Osteocyte (in vitro differentiated cells): ENCODE measurements around the gene CDC6. TPM values are rescaled to one million over a fixed set of nuclear protein-coding genes. Genes with fewer than 3 reads are reported as not detected.

ENCODE experiments used
- DNase-seq: peaks from one replicate; pipeline ENCODE4 v3.0.0; 2021; ENCODE audit warnings: mixed read lengths; ENCODE audit not compliant: unreplicated experiment; ENCODE audit errors: extremely low spot score
- H3K27ac Mint-ChIP-seq: one replicate; pipeline ENCODE4 v1.8.0; 2021; ENCODE audit warnings: mild to moderate bottlenecking, mixed read lengths; ENCODE audit not compliant: unreplicated experiment
- H3K27me3 Mint-ChIP-seq: one replicate; pipeline ENCODE4 v1.8.0; 2021; ENCODE audit warnings: mixed read lengths; ENCODE audit not compliant: unreplicated experiment
- H3K36me3 Mint-ChIP-seq: one replicate; pipeline ENCODE4 v1.8.0; 2021; ENCODE audit warnings: mixed read lengths; ENCODE audit not compliant: unreplicated experiment
- H3K4me1 Mint-ChIP-seq: one replicate; pipeline ENCODE4 v1.8.0; 2021; ENCODE audit warnings: mixed read lengths; ENCODE audit not compliant: unreplicated experiment
- H3K4me3 Mint-ChIP-seq: one replicate; pipeline ENCODE4 v1.8.0; 2021; ENCODE audit warnings: mild to moderate bottlenecking, moderate library complexity, mixed read lengths; ENCODE audit not compliant: unreplicated experiment
- H3K9me3 Mint-ChIP-seq: one replicate; pipeline ENCODE4 v1.8.0; 2021; ENCODE audit warnings: mixed read lengths; ENCODE audit not compliant: unreplicated experiment
- CTCF ChIP-seq: fragments of 200-600 bp; sonication (generic); IDR thresholded peaks from 2 replicates; pipeline ENCODE4 v1.5.0; 2021; ENCODE audit warnings: antibody characterized with exemption, mild to moderate bottlenecking, moderate library complexity
- total RNA-seq: library from RNA; stranded (reverse); gene quantifications from 2 replicates; pipeline ENCODE4 v1.2.1, GENCODE V29; 2021

The CDC6 gene
- total RNA-seq, 1 donor from 2014 or later, result 10.8 TPM

- Mint-ChIP-seq H3K36me3 (peaks cover 3% of the 10 kb centered on the region), H3K4me3 (no peak overlapping the region), H3K9me3 (no peaks in the 10 kb centered on the region), H3K27ac (no peak overlapping the region), H3K4me1 (peaks cover 38% of the 10 kb centered on the region), H3K27me3 (no peaks in the 10 kb centered on the region)
- DNase-seq, result no peak
- no peak for TF ChIP-seq CTCF
Measured at GRCh38 chr17:40247926-40248495, 39.7 kb upstream of the CDC6 start.

- Mint-ChIP-seq H3K36me3 (peaks cover 5% of the 10 kb centered on the region), H3K4me1 (peaks cover 38% of the 10 kb centered on the region), H3K4me3 (no peak overlapping the region), H3K27ac (no peak overlapping the region), H3K27me3 (no peaks in the 10 kb centered on the region), H3K9me3 (no peaks in the 10 kb centered on the region)
- no peak for DNase-seq
- TF ChIP-seq CTCF, result no peak
Measured at GRCh38 chr17:40248507-40248906, 39.2 kb upstream of the CDC6 start.

- H3K4me1 Mint-ChIP-seq, result peaks cover 34% of the 10 kb centered on the region
- no peaks in the 10 kb centered on the region for H3K27me3 Mint-ChIP-seq
- no peak for TF ChIP-seq CTCF
- peaks cover 7% of the 10 kb centered on the region for H3K36me3 Mint-ChIP-seq
- H3K4me3 Mint-ChIP-seq, result no peak overlapping the region
- no peaks in the 10 kb centered on the region for H3K9me3 Mint-ChIP-seq
- H3K27ac Mint-ChIP-seq, result peak overlapping the region; percentile 67
- DNase-seq, result no peak
Measured at GRCh38 chr17:40251576-40251975, 36.1 kb upstream of the CDC6 start.

GRCh38 chr17:40253565-40253964 lies 34.1 kb upstream of the CDC6 start:
- Mint-ChIP-seq H3K27me3 (no peaks in the 10 kb centered on the region), H3K27ac (peak overlapping the region; percentile 86), H3K36me3 (peaks cover 20% of the 10 kb centered on the region), H3K4me1 (peaks cover 31% of the 10 kb centered on the region), H3K9me3 (no peaks in the 10 kb centered on the region), H3K4me3 (peak overlapping the region; percentile 14)
- no peak for TF ChIP-seq CTCF
- DNase-seq, result no peak

- Mint-ChIP-seq H3K27me3 (no peaks in the 10 kb centered on the region), H3K36me3 (peaks cover 32% of the 10 kb centered on the region), H3K27ac (no peak overlapping the region), H3K9me3 (no peaks in the 10 kb centered on the region), H3K4me1 (no peaks in the 10 kb centered on the region), H3K4me3 (no peak overlapping the region)
- TF ChIP-seq CTCF, result no peak
- no peak for DNase-seq
Measured at GRCh38 chr17:40259505-40259904, 28.2 kb upstream of the CDC6 start.
